NCI-H774 (cell line): ENCODE measurements around the gene NPBWR2.
A peak's percentile ranks its signal among the peaks of the same experiment; 100 is the strongest.

Source experiments
- DNase-seq: peaks from one replicate; lab custom pipeline; 2025; lab: John Stamatoyannopoulos, UW

NPBWR2 gene

GRCh38 chr20:64106981-64107735 lies at the start of gene NPBWR2:
NPBWR2 (minus strand) TSS chr20:64107565; CDS start chr20:64106831, 734 bp downstream.
- DNase-seq, result no peak

- no peak for DNase-seq
These were observed 48.9 kb upstream of the NPBWR2 start for GRCh38 chr20:64156136-64156885.

DNA sequence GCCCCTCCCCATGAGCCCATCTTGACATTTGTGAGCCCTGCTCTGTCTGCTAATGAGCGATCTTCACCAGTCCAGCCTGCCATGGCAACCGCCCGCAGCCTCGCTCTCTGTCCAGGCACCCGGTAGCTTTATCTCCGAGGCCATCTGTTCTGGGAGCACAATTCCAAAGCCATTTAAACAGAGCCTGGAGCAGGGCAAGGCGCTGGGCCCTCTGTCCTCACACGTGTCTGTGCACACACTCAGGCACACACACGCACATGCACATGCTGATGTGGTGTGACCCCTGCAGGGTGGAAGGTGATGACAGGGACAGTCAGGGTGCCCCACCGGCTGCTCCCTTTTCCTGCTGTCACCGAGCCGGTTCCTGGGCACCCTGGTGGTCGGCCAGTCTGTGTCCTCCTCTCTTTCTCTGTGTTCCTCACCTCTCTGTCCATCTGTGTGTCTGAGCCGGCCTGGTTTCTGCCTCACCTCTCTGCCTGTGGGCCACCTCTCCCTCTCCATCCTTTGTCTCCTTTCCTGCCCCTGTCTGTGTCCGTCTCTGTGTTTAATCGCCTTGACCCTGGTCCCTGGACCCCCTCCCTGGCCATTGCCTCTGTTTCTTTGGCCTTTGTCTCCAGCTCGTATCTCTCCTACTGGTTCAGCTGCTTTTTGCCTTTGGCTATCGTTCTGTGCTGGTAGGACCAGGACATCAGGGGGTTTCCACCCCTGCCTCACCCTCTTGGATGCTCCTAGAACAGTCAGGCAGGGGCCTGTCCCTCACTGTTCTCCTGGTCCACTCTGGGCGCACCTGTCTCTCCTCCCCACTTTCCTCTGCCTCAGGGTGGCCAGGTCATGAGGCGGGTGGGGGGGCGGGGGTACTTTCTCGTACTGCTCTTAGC lies 48.1 kb upstream of the NPBWR2 start:
- no peak for DNase-seq

DNA sequence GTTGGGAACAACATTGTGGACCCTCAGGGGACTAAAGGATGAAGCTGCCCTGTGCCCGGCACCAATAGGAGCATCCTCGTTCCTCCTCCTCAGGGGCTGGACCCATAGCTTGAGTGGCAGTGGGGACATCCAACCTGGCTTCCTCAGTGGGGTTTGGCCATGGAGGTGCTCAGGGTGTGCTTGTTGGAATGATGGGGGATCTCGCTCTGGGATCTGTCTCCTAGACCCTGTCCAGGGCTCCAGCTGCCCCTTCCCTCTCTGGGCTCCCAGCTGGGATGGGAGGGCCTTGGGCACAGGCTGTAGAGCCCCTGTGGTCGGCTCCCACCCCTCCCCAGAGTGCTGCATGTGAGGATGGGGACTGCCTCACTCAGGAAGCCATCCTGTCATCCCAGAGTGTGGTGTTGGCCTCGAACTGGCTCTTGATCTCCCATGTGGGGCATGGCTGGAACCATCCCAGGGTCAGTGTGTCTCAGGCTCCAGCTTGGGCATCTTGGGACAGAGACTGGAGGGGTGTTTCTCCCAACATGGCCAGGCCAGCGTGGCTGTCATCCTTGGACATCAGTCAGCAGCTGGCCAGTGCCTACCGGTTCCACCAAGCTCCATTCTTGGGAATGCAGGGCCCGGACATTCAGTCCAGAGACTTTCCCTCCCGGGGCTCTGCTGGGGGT lies 47.4 kb upstream of the NPBWR2 start:
- DNase-seq, result no peak

DNA sequence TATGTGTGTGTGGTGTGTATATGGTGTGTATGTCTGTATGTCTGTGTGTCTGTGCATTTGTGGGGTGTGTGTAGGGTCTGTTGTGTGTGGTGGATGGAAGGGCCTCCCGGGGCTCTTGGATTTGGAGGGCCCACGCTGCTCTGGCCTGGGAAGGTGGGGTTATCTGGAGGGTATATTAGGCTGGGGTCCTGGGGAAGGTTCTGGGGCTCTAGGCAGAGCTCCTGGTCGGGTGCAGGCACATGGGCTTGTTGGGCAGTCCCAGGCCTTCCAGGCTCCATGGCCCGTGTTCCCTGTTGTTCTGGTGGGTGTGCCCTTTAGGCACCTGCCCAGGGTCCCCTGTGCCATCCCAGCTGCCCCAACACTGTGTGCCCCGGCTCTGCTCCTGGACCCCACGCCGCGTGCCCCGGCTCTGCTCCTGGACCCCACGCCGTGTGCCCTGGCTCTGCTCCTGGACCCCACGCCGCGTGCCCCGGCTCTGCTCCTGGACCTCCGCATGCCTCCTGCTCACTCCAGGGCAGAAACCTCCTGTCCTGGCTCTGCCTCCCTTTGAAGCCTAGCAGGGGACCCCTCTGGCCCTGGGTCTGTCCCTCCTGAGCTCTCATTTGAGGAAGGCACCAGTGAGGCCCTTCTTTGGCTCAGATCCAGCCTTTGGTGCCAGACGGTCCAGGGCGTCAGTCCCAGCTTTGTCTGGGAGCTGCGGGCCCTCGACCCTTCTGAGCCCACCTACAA lies 46.7 kb upstream of the NPBWR2 start:
- no peak for DNase-seq

GRCh38 chr20:64153410-64153809 lies 46.0 kb upstream of the NPBWR2 start:
- DNase-seq, result no peak

- DNase-seq, result peak; percentile 89
These were observed 45.5 kb upstream of the NPBWR2 start for GRCh38 chr20:64152906-64153305.

DNA sequence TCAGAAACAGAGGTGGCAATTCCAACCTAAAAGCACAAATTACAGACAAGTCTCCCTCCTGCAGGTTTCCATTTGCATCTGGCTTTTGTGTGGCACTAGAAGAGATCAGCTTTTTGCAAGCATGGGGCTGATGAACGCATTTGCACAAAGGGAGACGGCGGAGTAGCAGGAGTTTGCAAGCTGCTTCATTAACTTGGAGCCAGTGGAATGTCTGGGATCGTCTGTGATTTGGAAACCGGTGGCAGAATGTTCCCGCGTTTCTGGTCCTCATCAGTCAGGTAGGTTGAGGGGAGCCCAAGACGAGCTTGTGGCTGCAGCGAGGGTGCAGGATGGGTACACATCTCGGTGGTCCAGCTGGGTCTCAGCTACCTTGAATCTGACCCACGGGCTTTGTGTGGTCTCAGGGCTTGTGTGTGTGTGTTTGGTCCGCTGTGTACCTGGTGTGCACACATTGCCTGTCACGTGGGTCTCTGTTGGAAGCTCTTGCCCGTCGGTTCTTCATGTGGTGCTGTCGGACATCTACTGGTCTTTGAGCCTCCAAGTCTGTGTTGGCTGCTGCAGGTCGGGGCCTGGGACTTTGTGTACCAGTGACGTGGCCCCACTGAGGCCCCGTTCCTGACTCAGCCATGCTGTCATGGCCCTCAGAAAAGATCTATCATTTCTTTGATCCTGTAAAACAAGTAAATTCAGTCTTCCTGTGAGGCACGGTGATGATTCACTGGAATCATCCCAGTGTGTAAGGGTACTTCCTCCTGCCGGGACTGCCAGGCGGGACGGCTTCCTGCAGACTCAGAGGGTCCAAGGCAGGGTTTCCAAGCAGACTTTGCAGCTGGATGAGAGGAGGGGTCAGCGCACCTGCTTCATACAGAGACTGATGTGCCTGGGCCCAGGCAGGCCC lies 44.5 kb upstream of the NPBWR2 start:
- no peak for DNase-seq

GRCh38 chr20:64150756-64151632 lies 43.6 kb upstream of the NPBWR2 start:
- DNase-seq, result no peak

DNA sequence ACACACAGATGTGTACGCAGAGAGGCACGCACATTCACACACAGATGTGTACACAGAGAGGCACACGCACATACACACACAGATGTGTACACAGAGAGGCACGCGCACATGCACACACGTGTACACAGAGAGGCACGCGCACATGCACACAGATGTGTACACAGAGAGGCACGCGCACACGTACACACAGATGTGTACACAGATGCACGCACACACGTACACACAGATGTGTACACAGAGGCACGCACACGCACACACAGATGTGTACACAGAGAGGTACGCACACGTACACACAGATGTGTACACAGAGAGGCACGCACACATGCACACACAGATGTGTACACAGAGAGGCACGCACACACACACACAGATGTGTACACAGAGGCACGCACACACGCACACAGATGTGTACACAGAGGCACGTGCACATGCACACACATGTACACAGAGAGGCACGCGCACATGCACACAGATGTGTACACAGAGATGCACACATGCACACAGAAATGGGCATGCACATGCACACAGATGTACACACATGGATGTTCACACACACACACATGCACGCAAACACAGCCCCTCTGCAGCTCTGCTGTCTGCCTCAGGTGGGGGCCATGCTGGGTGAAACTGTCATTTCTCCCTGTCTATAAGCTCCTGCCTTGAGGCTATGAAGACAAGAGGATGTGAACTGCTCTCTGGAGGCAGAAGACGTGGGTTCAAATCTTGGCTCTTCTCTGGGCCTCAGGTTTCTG lies 42.6 kb upstream of the NPBWR2 start:
- no peak for DNase-seq

- no peak for DNase-seq
These were observed 41.8 kb upstream of the NPBWR2 start for GRCh38 chr20:64149141-64149540.

GRCh38 chr20:64148581-64148980 lies 41.2 kb upstream of the NPBWR2 start:
- DNase-seq, result no peak

DNA sequence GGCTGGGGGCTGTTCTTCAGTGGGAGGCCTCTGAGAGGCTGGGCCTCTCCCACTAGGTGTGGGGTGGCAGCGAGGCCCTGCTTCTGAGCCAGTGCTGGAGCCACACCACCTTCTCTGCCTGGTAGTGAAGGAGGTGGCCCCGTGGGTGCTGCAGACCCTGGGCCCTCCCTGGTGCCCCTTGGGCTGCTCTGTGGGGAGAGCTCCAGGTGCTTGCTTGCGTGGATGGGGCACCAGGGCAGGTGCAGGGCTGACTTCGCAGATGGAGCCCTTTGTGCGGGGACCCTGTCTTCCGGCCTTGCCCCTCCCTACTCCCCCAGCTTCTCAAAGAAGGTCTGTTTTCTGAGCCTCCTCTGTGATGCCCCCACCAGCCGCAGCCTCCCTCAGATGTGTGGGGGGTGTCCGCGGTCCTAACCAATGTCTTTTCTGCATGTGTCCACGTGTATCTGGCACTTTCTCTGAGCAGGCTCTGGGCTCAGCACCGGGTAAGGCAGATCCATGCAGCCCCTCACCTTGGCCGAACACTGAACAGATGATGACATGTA lies 39.6 kb upstream of the NPBWR2 start:
- no peak for DNase-seq

GRCh38 chr20:64146301-64146935 lies 39.1 kb upstream of the NPBWR2 start:
- DNase-seq, result peak; percentile 41

- no peak for DNase-seq
These were observed 38.3 kb upstream of the NPBWR2 start for GRCh38 chr20:64145458-64146300.

DNA sequence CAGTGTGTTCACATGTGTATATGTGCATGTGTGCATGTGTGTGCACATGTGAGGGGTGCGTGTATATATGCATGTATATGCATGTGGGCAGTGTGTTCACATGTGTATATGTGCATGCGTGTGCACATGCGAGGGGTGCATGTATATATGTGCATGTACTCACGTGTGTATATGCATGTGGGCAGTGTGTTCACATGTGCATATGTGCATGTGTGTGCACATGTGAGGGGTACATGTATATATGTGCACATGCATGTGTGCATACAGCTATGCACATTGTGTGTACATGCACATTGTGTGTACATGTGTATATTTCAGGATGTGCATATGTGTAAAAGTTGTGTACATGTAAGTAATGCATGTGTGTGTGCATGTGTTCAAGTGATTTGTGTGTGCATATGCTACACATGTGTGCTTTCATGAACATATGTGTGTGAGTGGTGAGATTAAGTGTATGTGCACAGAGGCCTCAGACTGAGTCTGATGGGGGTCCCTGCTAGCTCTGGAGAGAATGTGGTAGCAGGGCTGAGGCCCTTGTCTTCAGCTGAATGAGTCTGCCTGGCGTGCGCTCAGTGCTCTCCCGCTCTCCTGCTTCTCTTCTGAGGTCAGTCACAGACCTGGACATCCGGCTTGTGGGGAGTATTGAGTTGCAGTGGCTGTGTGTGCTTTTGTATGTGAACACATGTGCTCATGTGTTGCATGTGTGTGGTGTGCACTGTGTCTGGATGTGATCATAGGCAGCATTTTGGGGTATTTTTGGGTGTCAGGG lies 37.0 kb upstream of the NPBWR2 start:
- DNase-seq, result no peak
